Effector CD8-positive, alpha-beta T cell (primary cell): ENCODE measurements around the gene EIF6.
"Not testable (repeated sequence)": the region's sequence is repeated elsewhere in the genome, so short reads cannot be mapped to it uniquely, and the experiment has no call there.

ENCODE experiments used
- DNase-seq: peaks from one replicate; lab custom pipeline; 2025; lab: John Stamatoyannopoulos, UW

Gene EIF6

GRCh38 chr20:35260426-35260825 lies 24.1 kb downstream of the EIF6 start:
- no peak for DNase-seq

GRCh38 chr20:35257175-35257909 lies 27.2 kb downstream of the EIF6 start:
- DNase-seq: no peak

GRCh38 chr20:35254448-35254999 lies 30.0 kb downstream of the EIF6 start:
- no peak for DNase-seq

- no peak for DNase-seq
These were observed 31.6 kb downstream of the EIF6 start for GRCh38 chr20:35253010-35253409.

- DNase-seq: not testable (repeated sequence)
These were observed 32.0 kb downstream of the EIF6 start for GRCh38 chr20:35252598-35252997.

- DNase-seq: no peak
These were observed 32.5 kb downstream of the EIF6 start for GRCh38 chr20:35252037-35252461.

- DNase-seq: no peak
These were observed 33.0 kb downstream of the EIF6 start for GRCh38 chr20:35251613-35251940.

- DNase-seq: no peak
These were observed 35.7 kb downstream of the EIF6 start for GRCh38 chr20:35248641-35249475.

- DNase-seq: no peak
These were observed 37.8 kb downstream of the EIF6 start for GRCh38 chr20:35246723-35247122.

GRCh38 chr20:35243986-35244385 lies 40.6 kb downstream of the EIF6 start:
- no peak for DNase-seq

GRCh38 chr20:35243317-35243716 lies 41.3 kb downstream of the EIF6 start:
- DNase-seq: no peak

GRCh38 chr20:35240811-35241293 lies 43.7 kb downstream of the EIF6 start:
- DNase-seq: no peak

GRCh38 chr20:35240083-35240810 lies 44.3 kb downstream of the EIF6 start:
- no peak for DNase-seq

- no peak for DNase-seq
These were observed 45.8 kb downstream of the EIF6 start for GRCh38 chr20:35238735-35239134.

GRCh38 chr20:35238170-35238569 lies 46.4 kb downstream of the EIF6 start:
- DNase-seq: no peak

- DNase-seq: no peak
These were observed 47.1 kb downstream of the EIF6 start for GRCh38 chr20:35237486-35237885.

- no peak for DNase-seq
These were observed 48.7 kb downstream of the EIF6 start for GRCh38 chr20:35235881-35236280.

- DNase-seq: no peak
These were observed 52.0 kb downstream of the EIF6 start for GRCh38 chr20:35232575-35232974.
